ENCODE data around the gene SORCS2.
"Not testable (repeated sequence)": the region's sequence is repeated elsewhere in the genome, so short reads cannot be mapped to it uniquely, and the experiment has no call there.

SORCS2 gene

GRCh38 chr4:7569810-7570783 lies 377.8 kb downstream of the SORCS2 start:
- no peak for DNase-seq (ENCODE audit: low read depth in 1 of 2, low spot score in 1 of 2)

DNA sequence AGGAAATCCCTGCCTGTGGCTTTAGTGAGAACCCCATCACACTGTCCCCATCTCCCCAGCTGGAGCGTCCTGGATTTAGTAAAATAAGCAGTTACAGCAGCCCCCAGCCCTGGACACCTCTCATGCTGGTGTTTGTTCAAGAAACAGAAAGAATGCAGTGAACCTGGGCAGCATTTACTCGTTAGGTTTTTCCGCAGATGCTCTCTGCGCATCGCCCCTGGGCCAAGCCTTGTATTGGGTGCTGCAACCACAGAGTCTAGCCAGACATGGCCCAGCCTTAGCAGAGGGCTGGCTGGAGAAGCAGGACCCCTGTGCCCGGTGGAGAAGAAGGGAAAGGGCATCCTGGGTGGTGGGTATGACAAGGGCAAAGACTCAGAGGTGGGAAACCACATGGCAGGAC lies 378.7 kb downstream of the SORCS2 start:
- DNase-seq (ENCODE audit: low read depth in 1 of 2, low spot score in 1 of 2) = no peak

DNA sequence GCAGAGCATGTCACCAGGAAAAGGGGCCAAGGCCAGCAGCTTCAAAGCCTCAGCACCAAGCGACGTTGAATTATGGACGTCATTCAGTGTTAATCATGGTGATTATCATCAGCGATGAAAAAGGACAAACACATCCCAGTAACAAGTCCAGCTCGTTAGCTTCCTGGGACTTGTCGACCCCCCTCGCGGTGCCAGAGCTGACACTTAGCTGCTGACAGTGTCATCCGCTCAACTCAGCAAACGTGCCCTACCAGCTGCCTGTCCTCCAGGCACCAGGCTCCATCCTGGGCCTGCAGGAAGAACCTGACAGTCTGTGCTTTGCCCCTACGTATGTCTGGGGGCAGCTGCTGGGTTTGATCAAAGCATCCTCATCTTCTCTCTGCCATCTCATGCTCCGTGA lies 379.4 kb downstream of the SORCS2 start:
- no peak for DNase-seq (ENCODE audit: low read depth in 1 of 2, low spot score in 1 of 2)

DNA sequence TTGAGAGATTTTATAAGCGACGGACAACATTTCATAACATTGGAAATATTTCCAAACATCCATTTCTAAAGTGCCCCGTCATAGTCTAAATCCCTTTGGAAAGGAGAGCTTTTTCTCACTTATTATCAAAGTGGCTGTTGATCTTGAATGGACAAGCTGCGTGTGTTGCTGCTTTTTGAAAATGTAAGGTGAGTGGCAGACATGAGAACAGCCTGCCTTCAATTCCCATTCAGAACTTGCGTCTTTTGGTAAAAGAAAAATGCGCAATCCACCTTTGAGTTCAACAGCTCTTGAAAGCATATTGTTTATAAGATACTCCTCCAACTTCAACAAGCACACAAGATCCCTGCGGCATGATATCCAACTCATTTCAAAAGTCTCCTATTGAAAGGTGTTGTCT lies 380.6 kb downstream of the SORCS2 start:
- no peak for DNase-seq (ENCODE audit: low read depth in 1 of 2, low spot score in 1 of 2)

GRCh38 chr4:7573576-7574091 lies 381.3 kb downstream of the SORCS2 start:
- no peak for DNase-seq (ENCODE audit: low read depth in 1 of 2, low spot score in 1 of 2)

DNA sequence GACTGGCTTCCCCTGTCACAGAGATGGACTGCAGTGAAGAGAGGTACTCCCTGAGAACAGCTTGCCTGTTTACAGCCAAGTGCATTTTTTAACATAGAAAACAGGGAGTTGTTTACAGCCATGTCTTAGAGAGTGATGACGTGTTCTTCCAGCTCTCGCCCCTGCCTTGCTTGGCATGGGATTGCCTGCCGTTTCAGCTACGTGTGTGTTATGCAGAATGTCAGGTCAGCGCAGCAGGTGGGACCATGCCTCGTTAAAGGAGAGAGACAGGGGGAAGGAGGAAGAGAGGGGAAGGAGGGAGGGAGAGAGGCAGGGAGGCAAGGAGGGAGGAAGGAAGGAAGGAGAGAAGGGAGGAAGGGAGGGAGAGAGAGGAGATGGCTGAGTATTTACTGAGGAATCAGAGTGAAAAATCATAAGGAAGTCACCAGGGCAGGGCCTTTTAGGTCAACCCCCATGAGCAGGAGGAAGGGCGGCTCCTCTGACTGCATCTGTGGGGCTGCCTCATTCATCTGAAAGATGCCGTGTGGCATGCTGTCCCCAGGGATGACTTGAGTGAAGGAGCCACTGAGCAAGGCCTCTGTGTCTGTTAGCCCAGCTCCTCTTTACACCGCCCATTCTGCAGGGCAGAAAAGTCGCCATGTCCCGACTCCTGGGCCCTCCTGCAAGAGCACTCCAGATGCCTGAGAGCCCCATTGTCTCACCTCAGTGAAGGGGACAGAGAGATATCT lies 382.1 kb downstream of the SORCS2 start:
- no peak for DNase-seq (ENCODE audit: low read depth in 1 of 2, low spot score in 1 of 2)

DNA sequence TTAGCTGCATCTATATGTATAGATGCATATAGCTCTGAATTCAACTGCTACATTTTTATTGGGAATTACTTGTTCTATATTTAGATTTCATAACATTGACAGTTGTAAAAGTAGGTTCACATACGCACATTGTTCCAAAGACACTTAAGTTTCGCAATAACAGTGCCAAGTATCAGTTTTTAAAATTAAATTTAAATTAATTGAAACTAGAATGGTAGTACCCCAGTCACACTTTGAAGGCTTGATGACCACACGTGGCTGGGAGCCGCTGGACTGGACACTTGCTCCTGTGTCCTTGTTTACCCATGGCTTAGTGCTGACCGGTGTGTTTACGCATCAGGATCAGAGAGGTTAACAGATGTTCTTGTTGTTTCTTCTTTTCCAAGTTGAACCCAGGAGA lies 383.1 kb downstream of the SORCS2 start:
- DNase-seq (ENCODE audit: low read depth in 1 of 2, low spot score in 1 of 2) = no peak

GRCh38 chr4:7577361-7578039 lies 385.2 kb downstream of the SORCS2 start:
- not testable (repeated sequence) for DNase-seq (ENCODE audit: low read depth in 1 of 2, low spot score in 1 of 2)

GRCh38 chr4:7581477-7581876 lies 389.1 kb downstream of the SORCS2 start:
- DNase-seq (ENCODE audit: low read depth in 1 of 2, low spot score in 1 of 2) = no peak

GRCh38 chr4:7582313-7583097 lies 390.2 kb downstream of the SORCS2 start:
- DNase-seq (ENCODE audit: low read depth in 1 of 2, low spot score in 1 of 2) = no peak

DNA sequence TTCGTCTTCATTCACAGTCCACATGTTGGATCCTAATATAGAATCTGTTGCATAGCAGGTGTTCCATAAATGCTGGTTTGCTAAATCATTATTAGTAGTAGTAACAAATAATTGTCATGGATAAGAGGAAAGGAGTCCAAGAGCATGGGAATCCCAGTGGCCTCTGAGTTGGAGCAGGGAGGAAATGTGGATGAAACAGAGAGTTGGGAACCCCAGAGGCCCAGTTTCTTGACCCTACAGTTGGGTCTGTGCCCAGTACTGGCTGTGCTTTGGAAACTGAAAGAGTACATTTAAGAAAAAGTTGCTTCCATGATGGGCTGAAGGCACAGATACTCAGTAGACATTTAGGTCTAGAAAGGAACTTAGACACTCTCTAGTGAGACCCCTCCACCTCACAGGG lies 391.8 kb downstream of the SORCS2 start:
- DNase-seq (ENCODE audit: low read depth in 1 of 2, low spot score in 1 of 2) = no peak

DNA sequence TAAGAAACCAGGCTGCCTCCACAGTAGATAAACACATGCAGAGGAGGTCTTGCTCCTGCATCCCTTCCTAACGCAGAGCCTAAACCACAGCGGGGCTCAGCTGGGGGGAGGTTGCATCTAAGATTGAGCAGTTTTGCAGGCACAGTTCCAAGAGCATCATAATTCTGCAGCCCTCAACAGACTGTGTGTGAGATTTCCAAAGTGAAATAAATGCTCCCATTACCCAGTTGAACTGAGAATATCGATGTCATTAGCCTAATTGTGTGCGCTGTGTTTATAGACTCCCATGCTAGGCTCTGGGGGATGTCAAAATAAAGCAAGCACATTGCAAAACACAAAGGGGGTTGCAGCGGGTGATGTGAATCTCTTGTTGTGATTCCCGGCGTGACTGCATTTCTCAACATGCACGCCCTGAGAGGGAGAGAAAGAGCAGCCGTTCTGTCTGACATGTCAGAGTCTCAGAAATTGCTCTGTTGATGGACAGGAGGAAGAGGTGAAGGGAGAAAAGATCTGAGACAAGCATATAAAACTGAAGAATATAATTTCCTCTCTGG lies 392.3 kb downstream of the SORCS2 start:
- DNase-seq (ENCODE audit: low read depth in 1 of 2, low spot score in 1 of 2) = no peak

DNA sequence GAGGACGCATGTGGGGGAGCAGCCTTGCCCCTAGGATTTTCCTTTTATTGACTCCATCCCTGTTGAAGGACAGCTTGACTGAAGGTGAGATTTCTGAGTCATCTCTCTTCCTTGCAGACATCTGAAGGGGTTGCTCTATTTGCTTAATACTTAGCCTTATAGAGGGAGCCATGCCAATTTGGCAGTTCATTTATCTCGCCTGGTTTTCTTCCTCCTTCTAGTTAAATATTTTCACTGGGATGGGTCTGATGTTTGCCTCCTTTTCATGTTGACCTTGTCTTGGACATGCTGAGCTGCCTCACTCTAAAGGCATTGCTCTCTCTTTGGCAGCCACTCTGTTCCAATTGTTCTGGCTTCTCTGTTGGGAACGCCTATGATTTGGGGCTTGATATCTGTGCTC lies 393.4 kb downstream of the SORCS2 start:
- no peak for DNase-seq (ENCODE audit: low read depth in 1 of 2, low spot score in 1 of 2)

- DNase-seq (ENCODE audit: low read depth in 1 of 2, low spot score in 1 of 2) = no peak
Observed at GRCh38 chr4:7587433-7588405, 395.4 kb downstream of the SORCS2 start.

DNA sequence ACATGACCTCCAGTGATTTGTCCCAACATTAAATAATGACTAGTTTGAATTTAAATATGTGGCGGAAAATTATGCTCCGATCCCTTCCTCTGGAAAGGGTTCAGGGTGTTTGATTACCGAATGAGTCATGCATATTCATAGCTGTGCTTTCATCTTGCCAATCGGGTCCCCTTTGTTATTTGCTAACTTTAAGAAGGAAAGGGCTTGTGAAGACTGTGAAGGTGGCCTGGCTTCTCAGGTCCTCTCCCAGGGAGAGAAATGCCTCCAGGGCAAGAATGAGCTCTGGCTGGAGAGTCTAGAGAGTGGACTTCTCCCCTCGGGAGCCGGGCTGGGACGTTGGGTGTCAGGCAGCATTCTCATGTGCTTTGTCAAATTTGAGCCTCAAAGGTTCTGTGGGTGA lies 397.9 kb downstream of the SORCS2 start:
- DNase-seq (ENCODE audit: low read depth in 1 of 2, low spot score in 1 of 2) = no peak

DNA sequence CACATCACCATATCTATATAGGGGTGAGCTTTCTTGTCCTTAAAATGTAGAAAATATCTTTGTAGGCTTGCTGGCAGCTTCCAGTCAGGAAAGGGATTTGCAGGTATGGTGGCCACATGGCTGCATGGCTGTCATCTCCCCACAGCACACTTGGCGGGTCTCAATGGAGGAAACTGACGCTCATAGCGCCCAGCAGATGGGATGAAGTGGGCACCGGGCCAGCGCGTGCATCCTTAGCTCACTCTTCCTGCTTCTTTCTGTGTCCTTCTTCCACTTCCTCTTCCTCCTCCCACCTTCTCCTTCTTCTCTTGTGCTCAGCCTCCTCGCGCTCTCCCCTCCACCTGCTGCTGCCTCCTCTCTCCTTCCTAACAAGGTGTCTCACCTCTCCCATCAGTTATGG lies 398.6 kb downstream of the SORCS2 start:
- DNase-seq (ENCODE audit: low read depth in 1 of 2, low spot score in 1 of 2) = no peak

DNA sequence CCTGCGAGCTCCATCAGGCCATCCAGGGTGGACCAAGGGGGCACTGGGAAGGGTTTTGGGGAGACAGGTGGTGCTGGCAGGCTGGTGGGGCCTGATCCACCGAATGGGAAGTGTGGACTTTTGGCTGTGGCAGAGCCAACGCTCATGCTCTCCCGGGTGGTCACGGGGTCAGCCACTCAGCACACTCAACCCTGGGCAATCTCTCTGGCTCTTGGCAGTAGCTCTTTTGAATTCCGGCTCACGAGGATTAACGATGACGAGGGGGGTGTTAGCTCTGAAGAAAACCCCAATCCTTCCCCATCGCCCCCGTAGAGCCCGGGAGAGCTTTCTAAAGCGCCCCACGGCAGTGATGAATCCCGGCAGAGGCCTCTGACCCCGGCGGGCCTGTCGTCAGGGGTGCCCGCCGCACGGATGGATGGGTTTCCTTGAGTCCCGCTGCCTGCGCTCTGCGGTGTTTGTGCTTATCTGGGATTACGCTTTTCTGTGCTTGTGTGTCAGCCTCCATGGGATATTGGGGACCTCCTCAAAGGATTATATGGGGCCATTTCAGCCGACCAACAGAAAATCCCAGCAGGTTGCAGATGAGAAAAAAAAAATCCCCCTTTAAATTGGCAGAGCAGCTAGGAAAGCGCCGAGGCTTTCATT lies 399.2 kb downstream of the SORCS2 start:
- DNase-seq (ENCODE audit: low read depth in 1 of 2, low spot score in 1 of 2) = no peak

GRCh38 chr4:7593646-7594412 lies 401.5 kb downstream of the SORCS2 start:
- DNase-seq (ENCODE audit: low read depth in 1 of 2, low spot score in 1 of 2) = no peak
